Renal cortex interstitium (tissue), 11 donors: ENCODE measurements around the gene DNAL1. TPM values are rescaled to one million over a fixed set of nuclear protein-coding genes. Genes with fewer than 3 reads are reported as not detected.

ENCODE experiments used
- DNase-seq, 11 donors: peaks; one replicate each; pipeline ENCODE4 v3.0.0-alpha.2; 2013; ENCODE audit warnings: low read depth in 9 of 11, low spot score in 4 of 11; ENCODE audit errors: extremely low read depth in 1 of 11
- polyA plus RNA-seq, 3 donors: library from polyadenylated mRNA; unstranded; fragments of 120-200 nt; gene quantifications; one replicate each; pipeline ENCODE4 v1.2.1, GENCODE V29; 2013; ENCODE audit not compliant: insufficient read length in 3 of 3

The DNAL1 gene
- polyA plus RNA-seq, 3 donors: 18.1 to 22.4 (median 20.8) TPM

DNA sequence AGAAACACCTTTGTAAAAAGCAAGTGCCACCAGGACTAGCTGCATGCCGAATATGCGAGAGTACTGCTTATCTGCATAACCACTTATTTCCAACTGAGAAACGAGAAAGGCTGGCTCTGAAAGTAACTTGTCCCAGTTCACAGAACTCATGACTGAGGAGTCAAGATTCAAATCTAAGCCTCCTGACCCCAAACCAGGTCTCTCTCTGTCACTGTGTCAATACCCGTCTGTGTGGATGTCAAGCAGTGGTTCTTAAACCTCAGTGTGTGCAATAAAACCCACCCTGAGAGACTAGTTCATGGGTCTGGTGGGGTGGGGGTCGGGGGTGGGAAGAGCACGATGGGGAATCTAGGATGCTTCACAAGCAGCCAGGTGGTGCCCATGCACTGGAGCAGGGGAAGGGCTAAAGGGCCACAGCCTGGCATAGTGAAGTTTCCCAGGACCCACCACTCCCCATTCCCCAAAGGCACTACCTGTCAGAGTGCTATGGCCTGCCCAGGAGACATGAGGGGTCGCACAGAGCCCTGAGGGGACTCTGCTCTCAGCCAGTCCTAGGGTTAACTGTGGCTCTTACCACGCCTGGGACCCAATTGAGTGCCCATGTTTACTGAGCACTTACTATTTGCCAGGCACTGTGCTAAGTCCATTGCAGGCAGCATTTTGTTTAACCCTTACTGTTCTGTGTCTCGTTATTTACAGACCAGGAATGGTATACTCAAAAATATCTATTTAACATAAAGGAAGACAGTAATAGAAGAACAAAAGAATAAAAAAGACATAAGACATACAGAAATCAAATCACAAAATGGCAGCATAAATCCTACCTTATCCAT is 102.8 kb downstream of the DNAL1 start:
- no peak for DNase-seq

DNA sequence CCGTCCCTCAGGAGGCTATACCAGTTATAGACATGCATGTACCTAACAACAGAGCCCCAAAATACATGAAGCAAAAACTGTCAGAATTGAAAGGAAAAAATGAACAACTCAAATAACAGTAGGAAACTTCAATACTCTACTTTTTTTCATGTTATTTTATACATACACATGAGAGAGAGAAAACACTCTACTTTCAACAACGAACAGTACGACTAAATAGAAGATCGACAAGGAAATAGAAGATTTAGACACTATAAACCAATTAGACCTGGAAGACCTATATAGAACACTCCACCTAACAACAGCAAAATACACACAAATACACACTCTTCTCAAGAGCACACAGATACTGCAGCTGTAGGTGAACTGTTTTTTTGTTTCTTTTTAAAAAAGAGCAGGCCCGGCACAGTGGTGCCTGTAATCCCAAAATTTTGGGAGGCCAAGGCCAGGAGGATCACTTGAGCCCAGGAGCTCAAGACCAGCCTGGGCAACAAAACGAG is 104.1 kb downstream of the DNAL1 start:
- DNase-seq: no peak

DNA sequence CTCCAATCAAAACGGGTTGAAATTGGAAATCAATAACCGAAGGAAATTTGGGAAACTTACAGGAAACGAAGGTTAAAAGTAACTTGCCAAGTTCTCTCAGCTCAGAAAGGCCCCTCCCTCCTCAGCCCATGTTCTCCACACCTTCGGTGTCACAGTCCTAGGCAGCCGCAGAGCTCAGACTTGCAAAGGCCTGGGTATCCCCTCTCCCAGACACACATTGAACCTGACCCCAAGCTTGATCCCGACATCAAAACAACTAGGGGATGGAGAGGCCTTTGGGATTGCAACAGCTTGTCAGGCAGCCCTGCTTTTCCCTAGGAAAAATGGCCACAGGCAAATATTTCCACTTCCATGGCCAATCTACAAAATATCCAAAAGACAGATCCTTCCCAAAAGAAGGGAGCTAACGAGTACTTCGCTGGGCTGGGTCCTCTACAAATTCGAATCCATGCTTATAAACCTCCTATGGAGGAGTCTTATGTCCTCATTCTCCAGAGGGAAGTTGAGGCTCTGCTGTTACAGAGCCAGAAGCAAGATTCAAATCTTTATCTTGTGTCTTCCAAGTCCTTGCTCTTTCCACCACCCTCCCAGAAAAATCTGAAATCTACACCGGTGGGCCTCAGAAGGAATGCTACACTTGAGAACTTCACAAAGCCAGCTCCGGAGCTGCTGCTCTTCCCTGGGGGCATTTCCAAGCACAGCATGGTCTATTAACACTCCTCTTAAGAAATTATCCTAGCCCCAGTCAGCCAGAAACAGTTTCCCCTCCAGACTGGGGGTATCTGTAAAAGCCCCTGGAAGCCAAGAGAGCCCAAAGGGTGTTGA is 105.1 kb downstream of the DNAL1 start:
- no peak for DNase-seq

DNA sequence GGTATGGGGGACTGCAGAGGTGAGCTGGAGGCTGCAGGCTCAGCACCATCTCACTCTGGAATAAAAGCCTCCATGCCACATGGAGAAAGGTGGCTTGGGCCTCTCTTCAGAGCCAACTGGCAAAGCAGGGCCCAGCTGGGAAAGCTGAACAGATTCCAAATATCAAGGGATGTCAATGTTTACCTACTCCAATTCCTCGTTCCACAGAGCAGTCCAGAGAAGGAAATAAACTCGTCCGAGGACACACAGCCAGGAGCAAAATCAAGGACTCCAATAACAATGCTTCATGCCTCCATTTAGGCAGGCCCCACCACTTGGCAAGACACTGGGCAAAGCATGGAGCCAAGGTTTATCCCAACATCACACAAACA is 105.7 kb downstream of the DNAL1 start:
- no peak for DNase-seq

DNA sequence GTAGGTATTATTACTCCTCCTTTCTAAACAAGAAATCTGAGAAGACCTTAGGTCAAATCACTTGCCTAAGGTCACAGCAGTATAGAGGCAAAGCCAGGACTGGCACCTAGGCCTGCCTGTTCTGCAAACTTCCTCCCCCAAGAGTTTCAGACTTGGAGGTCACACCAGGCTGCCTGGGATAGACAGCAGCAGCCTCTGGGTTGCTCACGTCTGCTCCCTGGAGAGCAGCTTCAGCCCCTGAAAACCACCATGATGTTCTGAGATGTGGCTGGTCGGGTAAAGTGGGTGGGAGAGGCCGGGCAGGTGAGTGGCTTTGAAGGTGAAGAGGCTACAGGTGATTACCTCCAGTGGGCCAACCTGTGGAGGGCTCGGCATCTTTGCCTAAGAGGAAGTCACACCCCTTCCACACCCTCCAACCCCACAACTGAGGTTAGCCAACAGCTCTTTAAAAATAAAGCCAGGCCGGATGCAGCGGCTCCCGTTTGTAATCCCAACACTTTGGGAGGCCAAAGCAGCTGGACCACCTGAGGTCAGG is 106.4 kb downstream of the DNAL1 start:
- no peak for DNase-seq

DNA sequence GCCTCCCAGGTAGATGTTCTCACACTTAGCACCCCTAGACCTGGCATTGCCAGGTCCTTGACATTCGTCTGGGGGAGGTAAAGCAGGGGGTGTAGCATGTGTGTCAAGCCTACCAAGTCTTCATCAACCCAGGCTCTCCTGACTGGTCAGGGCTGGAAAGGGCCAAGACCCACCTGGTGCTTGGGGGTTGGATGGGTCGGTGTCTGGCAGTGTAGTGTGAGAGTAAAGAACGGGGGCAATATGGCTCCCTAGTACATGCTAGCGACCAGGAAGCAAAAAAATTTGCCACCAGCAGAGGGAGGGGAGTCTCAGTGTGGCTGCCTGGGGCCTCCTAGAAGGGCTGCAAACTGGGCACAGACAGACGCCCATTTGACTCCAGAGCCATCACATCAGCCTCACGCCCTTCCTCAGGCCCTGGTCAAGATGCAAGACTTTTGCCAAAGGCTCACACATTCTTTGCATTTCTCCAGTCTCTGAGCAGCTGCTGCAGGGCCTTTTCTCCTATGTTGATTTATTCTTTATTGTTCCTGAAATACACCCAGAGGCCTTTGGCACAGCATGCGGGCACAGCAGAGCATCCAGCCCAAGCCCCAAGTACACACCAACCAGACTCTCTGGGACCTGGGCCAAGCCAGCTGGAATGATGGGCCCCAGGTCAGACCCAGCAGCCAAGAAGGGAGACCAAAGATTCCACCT is 107.7 kb downstream of the DNAL1 start:
- no peak for DNase-seq

Other genes starting within 250 kb of the DNAL1 start
- gene NUMB, start 186.4 kb upstream of the DNAL1 start, polyA plus RNA-seq: 100 to 1,000 TPM in 1 of 3 donors, 10 to 100 TPM in 2; 78.3 to 112 (median 87.8) TPM
- gene RIOX1, start 154.1 kb upstream of the DNAL1 start, polyA plus RNA-seq: 10 to 100 TPM in 1 of 3 donors, 1 to 10 TPM in 2; 9.8 to 12.9 (median 9.8) TPM
- 10 to 100 TPM in 2 of 3 donors, 1 to 10 TPM in 1; 9.7 to 11.7 (median 10.2) TPM for gene ACOT1, start 107.8 kb upstream of the DNAL1 start, polyA plus RNA-seq
- gene HEATR4, start 86.0 kb upstream of the DNAL1 start, polyA plus RNA-seq: 1 to 10 TPM; 2.0 to 3.4 (median 2.1) TPM
- gene ACOT2, start 75.8 kb upstream of the DNAL1 start, polyA plus RNA-seq: 10 to 100 TPM; 61.8 to 84.3 (median 64.3) TPM
- gene ACOT4, start 53.1 kb upstream of the DNAL1 start, polyA plus RNA-seq: 1 to 10 TPM; 3.3 to 3.5 (median 3.5) TPM
- under 1 TPM in 2 of 3 donors, not detected in 1; 0.30 to 0.39 TPM for gene ACOT6, start 32.5 kb upstream of the DNAL1 start, polyA plus RNA-seq
- gene PNMA1, start 69.4 kb downstream of the DNAL1 start, polyA plus RNA-seq: 10 to 100 TPM; 79.5 to 96.4 (median 90.5) TPM
- gene PTGR2, start 206.8 kb downstream of the DNAL1 start, polyA plus RNA-seq: 10 to 100 TPM; 14.7 to 31.6 (median 16.8) TPM
- 10 to 100 TPM; 54.2 to 59.8 (median 58.1) TPM for gene ZNF410, start 241.9 kb downstream of the DNAL1 start, polyA plus RNA-seq